GM12891 (cell line): ENCODE measurements around the gene PTPRG.

Experiments
- POLR2A ChIP-seq: IDR thresholded peaks from 2 replicates; pipeline ENCODE4 v1.6.1; 2011; ENCODE audit warnings: low read depth, low read length, control low read depth
- POLR2AphosphoS5 ChIP-seq: IDR thresholded peaks from 2 replicates; pipeline ENCODE4 v1.6.1; 2011; ENCODE audit warnings: low read depth, low read length, control low read depth
- SPI1 ChIP-seq: IDR thresholded peaks from 2 replicates; pipeline ENCODE4 v1.6.1; 2011; ENCODE audit warnings: low read depth, low read length, control low read depth
- TAF1 ChIP-seq: IDR thresholded peaks from 2 replicates; pipeline ENCODE4 v1.6.1; 2011; ENCODE audit warnings: low read depth, low read length, control low read depth

GRCh38 chr3:62132027-62132602 is 570.7 kb downstream of the PTPRG start:
- TF ChIP-seq POLR2AphosphoS5: no peak
- no peak for TF ChIP-seq POLR2A
- TF ChIP-seq TAF1: no peak
- TF ChIP-seq SPI1: no peak
